HG02981 (cell line): ENCODE measurements around the gene EIF1B.

ENCODE experiments used
- ATAC-seq: cut with Tn5 transposase; IDR thresholded peaks from one replicate; pipeline ENCODE4 v1.9.1; 2021; ENCODE audit warnings: mild to moderate bottlenecking, moderate library complexity; ENCODE audit not compliant: unreplicated experiment

The EIF1B gene

GRCh38 chr3:40308725-40309417 lies 636 bp upstream of the EIF1B start:
- ATAC-seq = no peak

- peak; percentile 21 for ATAC-seq
Measured at GRCh38 chr3:40309925-40310695, 603 bp downstream of the EIF1B start.

- no peak for ATAC-seq
Measured at GRCh38 chr3:40310705-40311104, 1.2 kb downstream of the EIF1B start.

GRCh38 chr3:40312661-40313226 lies 3.2 kb downstream of the EIF1B start:
- no peak for ATAC-seq

- ATAC-seq = no peak
Measured at GRCh38 chr3:40313975-40314860, 4.7 kb downstream of the EIF1B start.

GRCh38 chr3:40317061-40317855 lies 7.8 kb downstream of the EIF1B start:
- peak; percentile 77 for ATAC-seq

GRCh38 chr3:40321818-40322217 lies 12.3 kb downstream of the EIF1B start:
- ATAC-seq = no peak

GRCh38 chr3:40323946-40324345 lies 14.4 kb downstream of the EIF1B start:
- ATAC-seq = no peak

- ATAC-seq = no peak
Measured at GRCh38 chr3:40324621-40325020, 15.1 kb downstream of the EIF1B start.

- ATAC-seq = no peak
Measured at GRCh38 chr3:40325465-40325864, 16.0 kb downstream of the EIF1B start.

GRCh38 chr3:40328374-40328773 lies 18.9 kb downstream of the EIF1B start:
- ATAC-seq = no peak

GRCh38 chr3:40329071-40329470 lies 19.6 kb downstream of the EIF1B start:
- ATAC-seq = no peak

GRCh38 chr3:40332684-40333083 lies 23.2 kb downstream of the EIF1B start:
- ATAC-seq = no peak

- ATAC-seq = no peak
Measured at GRCh38 chr3:40333416-40333815, 23.9 kb downstream of the EIF1B start.

GRCh38 chr3:40333852-40334251 lies 24.3 kb downstream of the EIF1B start:
- ATAC-seq = no peak

GRCh38 chr3:40336101-40336500 lies 26.6 kb downstream of the EIF1B start:
- no peak for ATAC-seq

- ATAC-seq = no peak
Measured at GRCh38 chr3:40336511-40337135, 27.1 kb downstream of the EIF1B start.

- peak; percentile 64 for ATAC-seq
Measured at GRCh38 chr3:40337136-40338108, 27.9 kb downstream of the EIF1B start.

- no peak for ATAC-seq
Measured at GRCh38 chr3:40339871-40340270, 30.4 kb downstream of the EIF1B start.
